HepG2 (cell line): ENCODE measurements around the gene RAB40C. TPM values are rescaled to one million over a fixed set of nuclear protein-coding genes. Genes with fewer than 3 reads are reported as not detected.
A peak's percentile ranks its signal among the peaks of the same experiment; 100 is the strongest.

Source experiments
- ATAC-seq: fragments of 200-7000 bp; cut with Tn5 transposase; 3 replicates; pipeline ENCODE4 v1.9.1; 2020; ENCODE audit warnings: mild to moderate bottlenecking, moderate library complexity
- BruUV-seq: library from RNA; stranded (reverse); fragments of 400-500 nt; replicated peaks from 2 replicates; lab custom pipeline; 2021; lab: Mats Ljungman, UMichigan
- CTCF ChIA-PET: fragments of 300-600 bp; formaldehyde crosslinking; extraction: SDS; loops from one replicate; lab custom pipeline; 2021; ENCODE audit warnings: low total read pairs, inconsistent platforms, low intra/inter-chr PET ratio; lab: Yijun Ruan, JAX
- POLR2A ChIA-PET: fragments of 350-600 bp; sonication (Branson Sonifier 250); formaldehyde crosslinking; loops from one replicate; lab custom pipeline; 2020; ENCODE audit warnings: antibody characterized with exemption, inconsistent platforms; lab: Yijun Ruan, JAX
- DNase-seq: peaks from one replicate; pipeline ENCODE4 v3.0.0-alpha.2; 2015; ENCODE audit warnings: low spot score
- FAIRE-seq: peaks from 3 replicates; lab custom pipeline; 2011; peaks lifted over from hg19 to GRCh38; lab: Jason Lieb, UNC
- H2AFZ ChIP-seq: one replicate; pipeline ENCODE4 v1.6.1; 2011; ENCODE audit warnings: low read length, inconsistent platforms
- H3K27ac ChIP-seq: fragments of 300-600 bp; 3 replicates; pipeline ENCODE4 v1.8.0; 2011; ENCODE audit warnings: mixed run types, mild to moderate bottlenecking, mixed read lengths, low read length, inconsistent platforms; ENCODE audit not compliant: insufficient read depth; ENCODE audit errors: extremely low read length
- H3K27me3 ChIP-seq, 2 experiments: fragments of 200-600 bp in 1 of 2; 2 replicates in 1 of 2; 3 replicates in 1 of 2; pipeline versions ENCODE4 v1.6.0 to v1.8.0; 2011; ENCODE audit warnings: low read length in 2 of 2, mild to moderate bottlenecking in 2 of 2, moderate library complexity in 2 of 2, inconsistent platforms in 1 of 2; ENCODE audit not compliant: insufficient read depth in 2 of 2, control insufficient read depth in 1 of 2
- H3K36me3 ChIP-seq, 2 experiments: fragments of 200-600 bp in 1 of 2; replicated peaks in 1 of 2; 2 replicates in 1 of 2; 3 replicates in 1 of 2; pipeline versions ENCODE4 v1.5.1 to v1.8.0; 2011; ENCODE audit warnings: low read length in 2 of 2, inconsistent platforms in 1 of 2; ENCODE audit not compliant: insufficient read depth in 2 of 2, control insufficient read depth in 1 of 2
- H3K4me1 ChIP-seq: 2 replicates; pipeline ENCODE4 v1.5.1; 2012; ENCODE audit warnings: low read length, inconsistent platforms; ENCODE audit not compliant: insufficient read depth
- H3K4me2 ChIP-seq: 2 replicates; pipeline ENCODE4 v1.6.0; 2011; ENCODE audit warnings: low read depth, low read length, inconsistent platforms
- H3K4me3 ChIP-seq, 3 experiments: fragments of 200-600 bp in 1 of 3; sonication (generic), shearing (Covaris generic) in 1 of 3; replicated peaks in 1 of 3; 2 replicates each; pipeline ENCODE4 v1.5.1; 2011 to 2016; ENCODE audit warnings: low read length in 3 of 3, inconsistent platforms in 2 of 3, low read depth in 2 of 3, mild to moderate bottlenecking in 2 of 3, control low read depth in 1 of 3, mixed read lengths in 1 of 3; ENCODE audit not compliant: insufficient read depth in 1 of 3
- H3K79me2 ChIP-seq: one replicate; pipeline ENCODE4 v1.6.1; 2011; ENCODE audit warnings: low read length, inconsistent platforms; ENCODE audit not compliant: insufficient read depth
- H3K9ac ChIP-seq: 2 replicates; pipeline ENCODE4 v1.6.0; 2011; ENCODE audit warnings: mild to moderate bottlenecking, low read depth, low read length, inconsistent platforms; ENCODE audit not compliant: insufficient read depth
- H3K9me3 ChIP-seq: 2 replicates; pipeline ENCODE4 v1.5.1; 2012; ENCODE audit warnings: mild to moderate bottlenecking, low read length
- H4K20me1 ChIP-seq: 2 replicates; pipeline ENCODE4 v1.6.0; 2011; ENCODE audit warnings: inconsistent platforms, mild to moderate bottlenecking, low read length, moderate library complexity; ENCODE audit not compliant: insufficient read depth
- AGO2 ChIP-seq: fragments of 200-400 bp; formaldehyde crosslinking; optimal IDR thresholded peaks from 2 replicates; pipeline ENCODE3; 2017; ENCODE audit warnings: mild to moderate bottlenecking, low read depth, low read length, moderate library complexity
- MTF1 ChIP-seq: sonication (generic); formaldehyde crosslinking; IDR thresholded peaks from 2 replicates; pipeline ENCODE4 v1.5.0; 2020; ENCODE audit warnings: missing genetic modification reagents
- NFIB ChIP-seq: sonication (generic); formaldehyde crosslinking; IDR thresholded peaks from 2 replicates; pipeline ENCODE4 v1.9.0; 2021; ENCODE audit warnings: missing genetic modification reagents, mild to moderate bottlenecking, borderline replicate concordance
- PAX8 ChIP-seq: sonication (generic); formaldehyde crosslinking; IDR thresholded peaks from 2 replicates; pipeline ENCODE4 v1.8.0; 2022; ENCODE audit warnings: mild to moderate bottlenecking, missing genetic modification reagents, borderline replicate concordance
- SATB2 ChIP-seq: sonication (generic); formaldehyde crosslinking; IDR thresholded peaks from 2 replicates; pipeline ENCODE4 v1.5.0; 2020; ENCODE audit warnings: missing genetic modification reagents
- U2AF2 ChIP-seq: fragments of 200-400 bp; formaldehyde crosslinking; IDR thresholded peaks from 2 replicates; pipeline ENCODE4 v1.6.1; 2017; ENCODE audit warnings: low read depth, mild to moderate bottlenecking, low read length
- ZBTB38 ChIP-seq: sonication (generic); formaldehyde crosslinking; IDR thresholded peaks from 2 replicates; pipeline ENCODE4 v1.5.1; 2020; ENCODE audit warnings: mild to moderate bottlenecking, missing genetic modification reagents
- WGBS: methylation state at CpG from one replicate; pipeline ENCODE4 v1.1.6; 2017; ENCODE audit warnings: low lambda C conversion rate; 5-methylcytosine and 5-hydroxymethylcytosine counted together
- in situ Hi-C: cut with HindIII; loops from 2 replicates; pipeline ENCODE4 v1.10.0; 2017; ENCODE audit warnings: low pct_unique_long_range_greater_than_20kb; ENCODE audit not compliant: extremely low pct_ligation_motif_present
- intact Hi-C: fragments of 100-400 bp; cut with micrococcal nuclease; formaldehyde crosslinking; loops from one replicate; pipeline ENCODE4 v1.10.0; 2022; ENCODE audit not compliant: unreplicated experiment
- polyA plus RNA-seq, 8 experiments: library from polyadenylated mRNA; depleted of rRNA in 3 of 8; stranded (reverse) in 7 of 8; unstranded in 1 of 8; fragments of >200 nt; fragmentation: Illumina TruSeq in 4 of 8; extraction: Trizol in 4 of 8; gene quantifications; 2 replicates each; pipeline versions ENCODE4 v1.2.1 to v1.2.3, GENCODE V29; 2011 to 2016; ENCODE audit warnings: low read depth in 4 of 8, missing spikeins in 1 of 8, mixed read lengths in 1 of 8; ENCODE audit not compliant: insufficient read depth in 1 of 8
- total RNA-seq, 5 experiments: library from RNA; depleted of rRNA; stranded (reverse); fragments of >200 nt; fragmentation: Illumina TruSeq; extraction: Trizol; gene quantifications; 2 replicates each; pipeline ENCODE4 v1.2.3, GENCODE V29; 2016; ENCODE audit warnings: low read depth in 1 of 5
- TF ChIP-seq, protein P1 (sequence below): sonication (generic); formaldehyde crosslinking; IDR thresholded peaks from 2 replicates; pipeline ENCODE4 v1.4.0; 2020; ENCODE audit warnings: missing genetic modification reagents, borderline replicate concordance
- TF ChIP-seq, protein P2 (sequence below): sonication (generic); formaldehyde crosslinking; IDR thresholded peaks from 2 replicates; pipeline ENCODE4 v1.5.1; 2020; ENCODE audit warnings: mild to moderate bottlenecking, missing genetic modification reagents, moderate library complexity
- TF ChIP-seq, protein P3 (sequence below): sonication (generic); formaldehyde crosslinking; IDR thresholded peaks from 2 replicates; pipeline ENCODE4 v1.5.0; 2020; ENCODE audit warnings: mild to moderate bottlenecking, missing genetic modification reagents

The RAB40C gene
- total and polyA plus RNA-seq, 2 of the 13 experiments (the other 11 are each of a cell fraction or from before 2014, with no cell fraction given), result 7.7 to 11.5 TPM

DNA sequence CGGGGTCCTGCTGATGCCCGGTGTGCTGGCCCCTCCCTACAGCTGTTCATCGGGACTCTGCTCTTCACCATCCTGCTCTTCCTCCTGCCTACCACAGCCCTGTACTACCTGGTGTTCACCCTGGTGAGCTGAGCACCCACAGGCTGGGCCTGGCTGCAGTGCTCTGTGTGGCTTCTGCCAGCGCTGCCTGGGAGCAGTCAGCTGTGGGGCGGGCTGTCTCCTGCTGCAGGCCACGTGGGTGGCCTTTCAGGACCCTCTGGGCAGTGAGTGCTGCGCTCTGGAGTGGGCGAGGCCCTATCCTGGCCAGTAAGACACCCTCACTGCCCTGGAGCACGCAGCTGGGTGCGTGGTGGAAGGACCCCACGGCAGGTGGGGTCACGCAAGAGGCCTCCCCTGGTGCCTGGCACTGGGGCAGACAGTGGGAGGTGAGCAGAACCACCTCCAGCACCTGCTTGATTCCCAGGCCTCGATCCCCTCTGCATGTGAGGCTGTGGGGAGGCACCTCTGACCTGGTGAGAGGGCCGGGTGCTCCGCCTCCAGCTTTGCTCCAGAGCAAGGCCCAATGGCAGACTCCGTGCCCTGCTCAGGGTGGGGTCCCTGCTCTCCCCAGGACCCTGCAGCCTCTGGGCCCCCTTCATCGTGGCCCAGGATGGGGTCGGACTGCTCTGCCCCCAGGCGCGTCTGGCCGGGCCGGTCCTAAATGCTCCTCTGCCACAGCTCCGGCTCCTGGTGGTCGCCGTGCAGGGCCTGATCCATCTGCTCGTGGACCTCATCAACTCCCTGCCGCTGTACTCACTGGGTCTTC, 9.5 kb upstream of the RAB40C start:
- no peak for TF ChIP-seq NFIB
- peak; percentile 31 for TF ChIP-seq AGO2
- TF ChIP-seq, protein P1, sequence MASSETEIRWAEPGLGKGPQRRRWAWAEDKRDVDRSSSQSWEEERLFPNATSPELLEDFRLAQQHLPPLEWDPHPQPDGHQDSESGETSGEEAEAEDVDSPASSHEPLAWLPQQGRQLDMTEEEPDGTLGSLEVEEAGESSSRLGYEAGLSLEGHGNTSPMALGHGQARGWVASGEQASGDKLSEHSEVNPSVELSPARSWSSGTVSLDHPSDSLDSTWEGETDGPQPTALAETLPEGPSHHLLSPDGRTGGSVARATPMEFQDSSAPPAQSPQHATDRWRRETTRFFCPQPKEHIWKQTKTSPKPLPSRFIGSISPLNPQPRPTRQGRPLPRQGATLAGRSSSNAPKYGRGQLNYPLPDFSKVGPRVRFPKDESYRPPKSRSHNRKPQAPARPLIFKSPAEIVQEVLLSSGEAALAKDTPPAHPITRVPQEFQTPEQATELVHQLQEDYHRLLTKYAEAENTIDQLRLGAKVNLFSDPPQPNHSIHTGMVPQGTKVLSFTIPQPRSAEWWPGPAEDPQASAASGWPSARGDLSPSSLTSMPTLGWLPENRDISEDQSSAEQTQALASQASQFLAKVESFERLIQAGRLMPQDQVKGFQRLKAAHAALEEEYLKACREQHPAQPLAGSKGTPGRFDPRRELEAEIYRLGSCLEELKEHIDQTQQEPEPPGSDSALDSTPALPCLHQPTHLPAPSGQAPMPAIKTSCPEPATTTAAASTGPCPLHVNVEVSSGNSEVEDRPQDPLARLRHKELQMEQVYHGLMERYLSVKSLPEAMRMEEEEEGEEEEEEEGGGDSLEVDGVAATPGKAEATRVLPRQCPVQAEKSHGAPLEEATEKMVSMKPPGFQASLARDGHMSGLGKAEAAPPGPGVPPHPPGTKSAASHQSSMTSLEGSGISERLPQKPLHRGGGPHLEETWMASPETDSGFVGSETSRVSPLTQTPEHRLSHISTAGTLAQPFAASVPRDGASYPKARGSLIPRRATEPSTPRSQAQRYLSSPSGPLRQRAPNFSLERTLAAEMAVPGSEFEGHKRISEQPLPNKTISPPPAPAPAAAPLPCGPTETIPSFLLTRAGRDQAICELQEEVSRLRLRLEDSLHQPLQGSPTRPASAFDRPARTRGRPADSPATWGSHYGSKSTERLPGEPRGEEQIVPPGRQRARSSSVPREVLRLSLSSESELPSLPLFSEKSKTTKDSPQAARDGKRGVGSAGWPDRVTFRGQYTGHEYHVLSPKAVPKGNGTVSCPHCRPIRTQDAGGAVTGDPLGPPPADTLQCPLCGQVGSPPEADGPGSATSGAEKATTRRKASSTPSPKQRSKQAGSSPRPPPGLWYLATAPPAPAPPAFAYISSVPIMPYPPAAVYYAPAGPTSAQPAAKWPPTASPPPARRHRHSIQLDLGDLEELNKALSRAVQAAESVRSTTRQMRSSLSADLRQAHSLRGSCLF (CRISPR knock-in tag), result no peak
- no peak for TF ChIP-seq SATB2 (CRISPR knock-in tag)
- 0 out of 2 replicates have a peak, but pooled peaks have one; percentile 14 for TF ChIP-seq ZBTB38 (CRISPR knock-in tag)
- TF ChIP-seq, protein P2, sequence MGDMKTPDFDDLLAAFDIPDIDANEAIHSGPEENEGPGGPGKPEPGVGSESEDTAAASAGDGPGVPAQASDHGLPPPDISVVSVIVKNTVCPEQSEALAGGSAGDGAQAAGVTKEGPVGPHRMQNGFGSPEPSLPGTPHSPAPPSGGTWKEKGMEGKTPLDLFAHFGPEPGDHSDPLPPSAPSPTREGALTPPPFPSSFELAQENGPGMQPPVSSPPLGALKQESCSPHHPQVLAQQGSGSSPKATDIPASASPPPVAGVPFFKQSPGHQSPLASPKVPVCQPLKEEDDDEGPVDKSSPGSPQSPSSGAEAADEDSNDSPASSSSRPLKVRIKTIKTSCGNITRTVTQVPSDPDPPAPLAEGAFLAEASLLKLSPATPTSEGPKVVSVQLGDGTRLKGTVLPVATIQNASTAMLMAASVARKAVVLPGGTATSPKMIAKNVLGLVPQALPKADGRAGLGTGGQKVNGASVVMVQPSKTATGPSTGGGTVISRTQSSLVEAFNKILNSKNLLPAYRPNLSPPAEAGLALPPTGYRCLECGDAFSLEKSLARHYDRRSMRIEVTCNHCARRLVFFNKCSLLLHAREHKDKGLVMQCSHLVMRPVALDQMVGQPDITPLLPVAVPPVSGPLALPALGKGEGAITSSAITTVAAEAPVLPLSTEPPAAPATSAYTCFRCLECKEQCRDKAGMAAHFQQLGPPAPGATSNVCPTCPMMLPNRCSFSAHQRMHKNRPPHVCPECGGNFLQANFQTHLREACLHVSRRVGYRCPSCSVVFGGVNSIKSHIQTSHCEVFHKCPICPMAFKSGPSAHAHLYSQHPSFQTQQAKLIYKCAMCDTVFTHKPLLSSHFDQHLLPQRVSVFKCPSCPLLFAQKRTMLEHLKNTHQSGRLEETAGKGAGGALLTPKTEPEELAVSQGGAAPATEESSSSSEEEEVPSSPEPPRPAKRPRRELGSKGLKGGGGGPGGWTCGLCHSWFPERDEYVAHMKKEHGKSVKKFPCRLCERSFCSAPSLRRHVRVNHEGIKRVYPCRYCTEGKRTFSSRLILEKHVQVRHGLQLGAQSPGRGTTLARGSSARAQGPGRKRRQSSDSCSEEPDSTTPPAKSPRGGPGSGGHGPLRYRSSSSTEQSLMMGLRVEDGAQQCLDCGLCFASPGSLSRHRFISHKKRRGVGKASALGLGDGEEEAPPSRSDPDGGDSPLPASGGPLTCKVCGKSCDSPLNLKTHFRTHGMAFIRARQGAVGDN (CRISPR knock-in tag), result peak; percentile 15; the same call in 1 of the 2 replicates
- TF ChIP-seq, protein P3, sequence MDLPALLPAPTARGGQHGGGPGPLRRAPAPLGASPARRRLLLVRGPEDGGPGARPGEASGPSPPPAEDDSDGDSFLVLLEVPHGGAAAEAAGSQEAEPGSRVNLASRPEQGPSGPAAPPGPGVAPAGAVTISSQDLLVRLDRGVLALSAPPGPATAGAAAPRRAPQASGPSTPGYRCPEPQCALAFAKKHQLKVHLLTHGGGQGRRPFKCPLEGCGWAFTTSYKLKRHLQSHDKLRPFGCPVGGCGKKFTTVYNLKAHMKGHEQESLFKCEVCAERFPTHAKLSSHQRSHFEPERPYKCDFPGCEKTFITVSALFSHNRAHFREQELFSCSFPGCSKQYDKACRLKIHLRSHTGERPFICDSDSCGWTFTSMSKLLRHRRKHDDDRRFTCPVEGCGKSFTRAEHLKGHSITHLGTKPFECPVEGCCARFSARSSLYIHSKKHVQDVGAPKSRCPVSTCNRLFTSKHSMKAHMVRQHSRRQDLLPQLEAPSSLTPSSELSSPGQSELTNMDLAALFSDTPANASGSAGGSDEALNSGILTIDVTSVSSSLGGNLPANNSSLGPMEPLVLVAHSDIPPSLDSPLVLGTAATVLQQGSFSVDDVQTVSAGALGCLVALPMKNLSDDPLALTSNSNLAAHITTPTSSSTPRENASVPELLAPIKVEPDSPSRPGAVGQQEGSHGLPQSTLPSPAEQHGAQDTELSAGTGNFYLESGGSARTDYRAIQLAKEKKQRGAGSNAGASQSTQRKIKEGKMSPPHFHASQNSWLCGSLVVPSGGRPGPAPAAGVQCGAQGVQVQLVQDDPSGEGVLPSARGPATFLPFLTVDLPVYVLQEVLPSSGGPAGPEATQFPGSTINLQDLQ (CRISPR knock-in tag), result no peak
- no peak for TF ChIP-seq MTF1 (CRISPR knock-in tag)
- TF ChIP-seq U2AF2, result no peak
- TF ChIP-seq PAX8 (CRISPR knock-in tag), result no peak
- TF ChIP-seq, all 625 proteins: peak for 3
- H2AFZ ChIP-seq, result no peak overlapping the region
- H3K4me3 ChIP-seq, result no peak overlapping the region
- 94% methylated on average over 5 of the region's 27 CpGs for WGBS
- no peak for DNase-seq
- ChIA-PET POLR2A (interaction anchor here (1.6 kb wide), 1 partner anchor 56 kb away, joined by 6 read pairs; the partner anchor contains the start of gene METTL26), CTCF (interaction anchor here (1.8 kb wide), 1 partner anchor 31 kb away, joined by 11 read pairs; no protein-coding TSS in a partner anchor)
- no peaks in the 10 kb centered on the region for H3K79me2 ChIP-seq
- H3K27me3 ChIP-seq, result no peaks in the 10 kb centered on the region
- no peak overlapping the region for H3K4me2 ChIP-seq
- H4K20me1 ChIP-seq, result no peaks in the 10 kb centered on the region
- H3K9ac ChIP-seq, result no peak overlapping the region
- FAIRE-seq, result no peak
- in situ Hi-C loops (no loop called here), intact Hi-C loops (loop anchor here (10.0 kb wide), 1 partner anchor 64 kb away; the partner anchor contains the start of genes MCRIP2 and WDR90)
- H3K9me3 ChIP-seq, result no peaks in the 10 kb centered on the region
- H3K27ac ChIP-seq, result no peak overlapping the region
- no peak for ATAC-seq
- H3K36me3 ChIP-seq, result no peaks in the 10 kb centered on the region
- peaks cover 15% of the 10 kb centered on the region for H3K4me1 ChIP-seq
- BruUV-seq, result no TSS peak
